Measurements from ENCODE around the gene NCBP3. TPM values are rescaled to one million over a fixed set of nuclear protein-coding genes. Genes with fewer than 3 reads are reported as not detected.
A peak's percentile ranks its signal among the peaks of the same experiment; 100 is the strongest.

NCBP3 gene
- total RNA-seq, 2 experiments from 2014 or later, result 46.3 to 48.7 TPM

GRCh38 chr17:3813171-3813570 lies 32.9 kb downstream of the NCBP3 start:
- Mint-ChIP-seq H3K9me3 (ENCODE audit: low read depth) (no peaks in the 10 kb centered on the region), H3K4me1 (peaks cover 4% of the 10 kb centered on the region), H3K27ac (no peak overlapping the region), H3K36me3 (peaks cover 43% of the 10 kb centered on the region), H3K4me3 (no peak overlapping the region), H3K27me3 (no peaks in the 10 kb centered on the region)
- ATAC-seq, result no peak
- CTCF ChIA-PET, result interaction anchor here (1.0 to 9.8 kb wide), 2 partner anchors 73 to 76 kb away, joined by 3 to 84 read pairs; no protein-coding TSS in a partner anchor
- peak; percentile 34 for DNase-seq

GRCh38 chr17:3812771-3813170 lies 33.3 kb downstream of the NCBP3 start:
- Mint-ChIP-seq H3K36me3 (peaks cover 42% of the 10 kb centered on the region), H3K4me3 (no peak overlapping the region)

GRCh38 chr17:3812284-3812683 lies 33.8 kb downstream of the NCBP3 start:
- Mint-ChIP-seq H3K9me3 (ENCODE audit: low read depth) (no peaks in the 10 kb centered on the region), H3K27me3 (no peaks in the 10 kb centered on the region), H3K36me3 (peaks cover 44% of the 10 kb centered on the region), H3K4me1 (peaks cover 4% of the 10 kb centered on the region), H3K27ac (no peak overlapping the region), H3K4me3 (no peak overlapping the region)
- CTCF ChIA-PET, result interaction anchor here (0.6 to 9.8 kb wide), 4 partner anchors 12 to 1981 kb away, joined by 4 to 84 read pairs (median 5); partner anchors contain the start of gene NCBP3
- no peak for DNase-seq
- no peak for ATAC-seq

More at GRCh38 chr17:3812771-3813170, 33.3 kb downstream of the NCBP3 start:
- CTCF ChIA-PET, result interaction anchor here (1.5 to 9.8 kb wide), 2 partner anchors 33 to 76 kb away, joined by 5 to 84 read pairs; partner anchors contain the start of gene NCBP3
- peaks cover 4% of the 10 kb centered on the region for H3K4me1 Mint-ChIP-seq
- no peaks in the 10 kb centered on the region for H3K9me3 Mint-ChIP-seq (ENCODE audit: low read depth)
- DNase-seq (no peak), ATAC-seq (no peak)
- H3K27me3 Mint-ChIP-seq, result no peaks in the 10 kb centered on the region
- H3K27ac Mint-ChIP-seq, result no peak overlapping the region

- H3K27me3 Mint-ChIP-seq, result no peaks in the 10 kb centered on the region
- no peaks in the 10 kb centered on the region for H3K9me3 Mint-ChIP-seq (ENCODE audit: low read depth)
- ATAC-seq (no peak), DNase-seq (peak; percentile 36)
- peaks cover 37% of the 10 kb centered on the region for H3K36me3 Mint-ChIP-seq
- peaks cover 9% of the 10 kb centered on the region for H3K4me1 Mint-ChIP-seq
- H3K27ac Mint-ChIP-seq, result no peak overlapping the region
- no peak overlapping the region for H3K4me3 Mint-ChIP-seq
- CTCF ChIA-PET, result interaction anchor here (1.0 to 9.8 kb wide), 6 partner anchors 17 to 985 kb away, joined by 3 to 84 read pairs (median 4); partner anchors contain the start of gene NCBP3
Measured at GRCh38 chr17:3810019-3810418, 36.0 kb downstream of the NCBP3 start.

GRCh38 chr17:3809135-3809534 lies 36.9 kb downstream of the NCBP3 start:
- ATAC-seq (no peak), DNase-seq (no peak)
- Mint-ChIP-seq H3K27ac (no peak overlapping the region), H3K9me3 (ENCODE audit: low read depth) (no peaks in the 10 kb centered on the region), H3K4me3 (no peak overlapping the region), H3K36me3 (peaks cover 31% of the 10 kb centered on the region), H3K27me3 (no peaks in the 10 kb centered on the region), H3K4me1 (peaks cover 17% of the 10 kb centered on the region)
- CTCF ChIA-PET, result interaction anchor here (1.1 to 9.8 kb wide), 3 partner anchors 35 to 77 kb away, joined by 4 to 84 read pairs (median 7); no protein-coding TSS in a partner anchor

GRCh38 chr17:3808701-3809100 lies 37.3 kb downstream of the NCBP3 start:
- Mint-ChIP-seq H3K36me3 (peaks cover 28% of the 10 kb centered on the region), H3K4me3 (no peak overlapping the region), H3K27me3 (no peaks in the 10 kb centered on the region), H3K9me3 (ENCODE audit: low read depth) (no peaks in the 10 kb centered on the region), H3K27ac (no peak overlapping the region), H3K4me1 (peaks cover 20% of the 10 kb centered on the region)
- DNase-seq (no peak), ATAC-seq (no peak)
- CTCF ChIA-PET, result interaction anchor here (1.1 to 9.8 kb wide), 3 partner anchors 35 to 77 kb away, joined by 4 to 84 read pairs (median 7); no protein-coding TSS in a partner anchor

GRCh38 chr17:3805581-3805980 lies 40.5 kb downstream of the NCBP3 start:
- Mint-ChIP-seq H3K9me3 (ENCODE audit: low read depth) (no peaks in the 10 kb centered on the region), H3K27ac (no peak overlapping the region), H3K4me1 (peaks cover 44% of the 10 kb centered on the region), H3K36me3 (peaks cover 24% of the 10 kb centered on the region), H3K4me3 (no peak overlapping the region), H3K27me3 (no peaks in the 10 kb centered on the region)
- DNase-seq (no peak), ATAC-seq (no peak)
- CTCF ChIA-PET, result interaction anchor here (9.8 kb wide), 1 partner anchor 68 kb away, joined by 84 read pairs; no protein-coding TSS in a partner anchor

- peak; percentile 68 for DNase-seq
- peak; percentile 72 for ATAC-seq
- Mint-ChIP-seq H3K27me3 (no peaks in the 10 kb centered on the region), H3K36me3 (peaks cover 20% of the 10 kb centered on the region), H3K4me1 (peaks cover 50% of the 10 kb centered on the region), H3K4me3 (no peak overlapping the region), H3K27ac (peak overlapping the region; percentile 57), H3K9me3 (ENCODE audit: low read depth) (no peaks in the 10 kb centered on the region)
- CTCF ChIA-PET, result interaction anchor here (0.9 to 9.8 kb wide), 4 partner anchors 9 to 67 kb away, joined by 3 to 84 read pairs (median 3); partner anchors contain the start of gene NCBP3
Measured at GRCh38 chr17:3804503-3804931, 41.5 kb downstream of the NCBP3 start.

- H3K27ac Mint-ChIP-seq, result no peak overlapping the region
Measured at GRCh38 chr17:3803308-3803640, 42.8 kb downstream of the NCBP3 start.

GRCh38 chr17:3802461-3803307 lies 43.4 kb downstream of the NCBP3 start:
- no peaks in the 10 kb centered on the region for H3K27me3 Mint-ChIP-seq
- DNase-seq (no peak), ATAC-seq (no peak)
- no peaks in the 10 kb centered on the region for H3K9me3 Mint-ChIP-seq (ENCODE audit: low read depth)
- peaks cover 19% of the 10 kb centered on the region for H3K36me3 Mint-ChIP-seq
- peaks cover 64% of the 10 kb centered on the region for H3K4me1 Mint-ChIP-seq
- CTCF ChIA-PET, result no interaction called here
- H3K27ac Mint-ChIP-seq, result no peak overlapping the region
- H3K4me3 Mint-ChIP-seq, result no peak overlapping the region

More at GRCh38 chr17:3803308-3803640, 42.8 kb downstream of the NCBP3 start:
- Mint-ChIP-seq H3K4me1 (peaks cover 58% of the 10 kb centered on the region), H3K4me3 (no peak overlapping the region), H3K27me3 (no peaks in the 10 kb centered on the region), H3K9me3 (ENCODE audit: low read depth) (no peaks in the 10 kb centered on the region), H3K36me3 (peaks cover 20% of the 10 kb centered on the region)
- CTCF ChIA-PET, result interaction anchor here (9.8 kb wide), 1 partner anchor 66 kb away, joined by 84 read pairs; no protein-coding TSS in a partner anchor
- DNase-seq (no peak), ATAC-seq (no peak)

- no peak for DNase-seq
- CTCF ChIA-PET, result interaction anchor here (1.0 to 3.3 kb wide), 3 partner anchors 9 to 63 kb away, joined by 3 to 31 read pairs (median 4); no protein-coding TSS in a partner anchor
- Mint-ChIP-seq H3K27ac (no peak overlapping the region), H3K27me3 (no peaks in the 10 kb centered on the region), H3K9me3 (ENCODE audit: low read depth) (no peaks in the 10 kb centered on the region), H3K4me3 (no peak overlapping the region), H3K36me3 (peaks cover 17% of the 10 kb centered on the region), H3K4me1 (peaks cover 72% of the 10 kb centered on the region)
- no peak for ATAC-seq
Measured at GRCh38 chr17:3801792-3802191, 44.3 kb downstream of the NCBP3 start.

- no peak for DNase-seq
- CTCF ChIA-PET, result interaction anchor here (0.8 to 3.3 kb wide), 6 partner anchors 10 to 62 kb away, joined by 3 to 31 read pairs (median 4); no protein-coding TSS in a partner anchor
- Mint-ChIP-seq H3K27ac (no peak overlapping the region), H3K27me3 (peaks cover 2% of the 10 kb centered on the region), H3K9me3 (ENCODE audit: low read depth) (no peaks in the 10 kb centered on the region), H3K36me3 (peaks cover 19% of the 10 kb centered on the region), H3K4me3 (peak overlapping the region; percentile 81), H3K4me1 (peaks cover 77% of the 10 kb centered on the region)
- ATAC-seq, result no peak
Measured at GRCh38 chr17:3801347-3801746, 44.7 kb downstream of the NCBP3 start.
